Measurements from ENCODE around the gene FARS2. TPM values are rescaled to one million over a fixed set of nuclear protein-coding genes. Genes with fewer than 3 reads are reported as not detected.
"Not testable (repeated sequence)": the region's sequence is repeated elsewhere in the genome, so short reads cannot be mapped to it uniquely, and the experiment has no call there.

The FARS2 gene
- total and polyA plus RNA-seq, 2 donors (not counting 1 experiment from before 2014, with no cell fraction given), result 33.0 to 35.5 TPM

GRCh38 chr6:5562277-5562676 is 301.0 kb downstream of the FARS2 start:
- Histone ChIP-seq H3K27me3 (replicated peaks in 1 of 4; ENCODE audit: control extremely low read depth in 1 of 4, control insufficient read depth in 3 of 4, insufficient read depth in 4 of 4, low read length in 3 of 4) (no peaks in the 10 kb centered on the region), H3K9ac (ENCODE audit: low read length) (no peak overlapping the region), H4K20me1 (ENCODE audit: control insufficient read depth, insufficient read depth, low read length, poor library complexity, severe bottlenecking) (no peaks in the 10 kb centered on the region), H3K79me2 (ENCODE audit: control insufficient read depth, insufficient read depth, low read length) (no peaks in the 10 kb centered on the region), H3K4me1 (ENCODE audit: control insufficient read depth in 2 of 2, insufficient read depth in 2 of 2, low read length in 2 of 2) (no peaks in the 10 kb centered on the region), H3K36me3 (replicated peaks in 1 of 2; ENCODE audit: control extremely low read depth in 1 of 2, control insufficient read depth in 1 of 2, extremely low read depth in 1 of 2, insufficient read depth in 2 of 2, low read length in 1 of 2) (no peaks in the 10 kb centered on the region), H3K27ac (ENCODE audit: low read length in 2 of 2) (no peak overlapping the region), H3K9me3 (ENCODE audit: control extremely low read depth in 1 of 3, control insufficient read depth in 2 of 3, insufficient read depth in 1 of 3, low read length in 2 of 3) (peaks cover 0 to 4% (median 0%) of the 10 kb centered on the region in 3 donors), H2AFZ (ENCODE audit: insufficient read depth, low read depth, low read length, poor library complexity, severe bottlenecking) (no peak overlapping the region), H3K4me3 (ENCODE audit: control extremely low read depth in 1 of 5, extremely low read depth in 1 of 5, insufficient read depth in 1 of 5, low read depth in 2 of 5, low read length in 4 of 5) (no peak overlapping the region), H3K4me2 (replicated peaks; ENCODE audit: low read depth, low read length, poor library complexity, severe bottlenecking) (no peak overlapping the region)
- DNase-seq (no peak), ATAC-seq (ENCODE audit: low read depth) (no peak)
- no peak for TF ChIP-seq EZH2 (IDR thresholded peaks at IDR 0.05; ENCODE audit: borderline replicate concordance, insufficient read depth, low read depth, low read length, poor library complexity, severe bottlenecking)
- TF ChIP-seq CTCF (IDR thresholded peaks at IDR 0.05), result no peak
- ChIA-PET CTCF (no interaction called here), POLR2A (no interaction called here)
- no peak overlapping the region for H3K4me3 Mint-ChIP-seq
- H3K4me1 Mint-ChIP-seq, result peaks cover 14% of the 10 kb centered on the region
- no peaks in the 10 kb centered on the region for H3K27me3 Mint-ChIP-seq
- H3K27ac Mint-ChIP-seq, result no peak overlapping the region
- intact Hi-C loops (cut with micrococcal nuclease), result no loop called here
- 50% methylated on average over 2 of the region's 3 CpGs for WGBS (ENCODE audit: insufficient coverage)
- peaks cover 2% of the 10 kb centered on the region for H3K9me3 Mint-ChIP-seq (ENCODE audit: insufficient read depth)

- no peak for ATAC-seq (ENCODE audit: low read depth)
- Histone ChIP-seq H3K4me1 (ENCODE audit: control insufficient read depth in 2 of 2, insufficient read depth in 2 of 2, low read length in 2 of 2) (no peaks in the 10 kb centered on the region), H3K36me3 (replicated peaks in 1 of 2; ENCODE audit: control extremely low read depth in 1 of 2, control insufficient read depth in 1 of 2, extremely low read depth in 1 of 2, insufficient read depth in 2 of 2, low read length in 1 of 2) (no peaks in the 10 kb centered on the region), H2AFZ (ENCODE audit: insufficient read depth, low read depth, low read length, poor library complexity, severe bottlenecking) (no peak overlapping the region), H3K4me2 (replicated peaks; ENCODE audit: low read depth, low read length, poor library complexity, severe bottlenecking) (no peak overlapping the region), H3K9me3 (ENCODE audit: control extremely low read depth in 1 of 3, control insufficient read depth in 2 of 3, insufficient read depth in 1 of 3, low read length in 2 of 3) (peaks cover 0 to 4% (median 0%) of the 10 kb centered on the region in 3 donors), H3K27me3 (replicated peaks in 1 of 4; ENCODE audit: control extremely low read depth in 1 of 4, control insufficient read depth in 3 of 4, insufficient read depth in 4 of 4, low read length in 3 of 4) (no peaks in the 10 kb centered on the region), H3K79me2 (ENCODE audit: control insufficient read depth, insufficient read depth, low read length) (peaks cover under 1% of the 10 kb centered on the region), H3K4me3 (ENCODE audit: control extremely low read depth in 1 of 5, extremely low read depth in 1 of 5, insufficient read depth in 1 of 5, low read depth in 2 of 5, low read length in 4 of 5) (no peak overlapping the region), H3K27ac (ENCODE audit: low read length in 2 of 2) (no peak overlapping the region), H3K9ac (ENCODE audit: low read length) (no peak overlapping the region), H4K20me1 (ENCODE audit: control insufficient read depth, insufficient read depth, low read length, poor library complexity, severe bottlenecking) (no peaks in the 10 kb centered on the region)
- POLR2A ChIA-PET, result no interaction called here
- CTCF ChIA-PET, result interaction anchor here (0.7 kb wide), 1 partner anchor 984 kb away, joined by 3 read pairs; no protein-coding TSS in a partner anchor
- intact Hi-C loops (cut with micrococcal nuclease), result no loop called here
- peaks cover 17% of the 10 kb centered on the region for H3K4me1 Mint-ChIP-seq
- no peaks in the 10 kb centered on the region for H3K27me3 Mint-ChIP-seq
- 100% methylated on average over 3 of the region's 4 CpGs for WGBS (ENCODE audit: insufficient coverage)
- H3K4me3 Mint-ChIP-seq, result no peak overlapping the region
- H3K27ac Mint-ChIP-seq, result no peak overlapping the region
- H3K9me3 Mint-ChIP-seq (ENCODE audit: insufficient read depth), result peaks cover 2% of the 10 kb centered on the region
- DNase-seq, result no peak
- TF ChIP-seq EZH2 (IDR thresholded peaks at IDR 0.05; ENCODE audit: borderline replicate concordance, insufficient read depth, low read depth, low read length, poor library complexity, severe bottlenecking) (no peak), CTCF (IDR thresholded peaks at IDR 0.05) (no peak)
Measured at GRCh38 chr6:5563086-5563485, 301.8 kb downstream of the FARS2 start.

- H3K4me2 ChIP-seq (replicated peaks; ENCODE audit: low read depth, low read length, poor library complexity, severe bottlenecking); H2AFZ ChIP-seq (ENCODE audit: insufficient read depth, low read depth, low read length, poor library complexity, severe bottlenecking); H3K27me3 Mint-ChIP-seq; H3K9ac ChIP-seq (ENCODE audit: low read length); H3K36me3 ChIP-seq (replicated peaks in 1 of 2; ENCODE audit: control extremely low read depth in 1 of 2, control insufficient read depth in 1 of 2, extremely low read depth in 1 of 2, insufficient read depth in 2 of 2, low read length in 1 of 2); H3K9me3 ChIP-seq (ENCODE audit: control extremely low read depth in 1 of 3, control insufficient read depth in 2 of 3, insufficient read depth in 1 of 3, low read length in 2 of 3); POLR2A ChIA-PET; H4K20me1 ChIP-seq (ENCODE audit: control insufficient read depth, insufficient read depth, low read length, poor library complexity, severe bottlenecking); ATAC-seq (ENCODE audit: low read depth); DNase-seq; H3K4me3 Mint-ChIP-seq; intact Hi-C loops (cut with micrococcal nuclease); H3K27me3 ChIP-seq (replicated peaks in 1 of 4; ENCODE audit: control extremely low read depth in 1 of 4, control insufficient read depth in 3 of 4, insufficient read depth in 4 of 4, low read length in 3 of 4); H3K27ac ChIP-seq (ENCODE audit: low read length in 2 of 2); CTCF ChIA-PET; H3K79me2 ChIP-seq (ENCODE audit: control insufficient read depth, insufficient read depth, low read length); H3K27ac Mint-ChIP-seq; H3K4me3 ChIP-seq (ENCODE audit: control extremely low read depth in 1 of 5, extremely low read depth in 1 of 5, insufficient read depth in 1 of 5, low read depth in 2 of 5, low read length in 4 of 5); H3K9me3 Mint-ChIP-seq (ENCODE audit: insufficient read depth); H3K4me1 ChIP-seq (ENCODE audit: control insufficient read depth in 2 of 2, insufficient read depth in 2 of 2, low read length in 2 of 2): not testable (repeated sequence)
- H3K4me1 Mint-ChIP-seq, result peaks cover 20% of the 10 kb centered on the region
- whole genome bisulfite sequencing (ENCODE audit: insufficient coverage), result 100% methylated on average over 2 of the region's 3 CpGs
Measured at GRCh38 chr6:5564746-5565145, 303.4 kb downstream of the FARS2 start.
